A549 (cell line): Measurements from ENCODE around the gene MAPKAPK5. TPM values are rescaled to one million over a fixed set of nuclear protein-coding genes. Genes with fewer than 3 reads are reported as not detected.
A peak's percentile ranks its signal among the peaks of the same experiment; 100 is the strongest.

Source experiments
- ATAC-seq, 2 experiments: fragments of 200-7000 bp in 1 of 2; fragments of >200 bp in 1 of 2; cut with Nextera tagmentation in 1 of 2; cut with Tn5 transposase in 1 of 2; 3 replicates each; pipeline versions ENCODE4 v1.8.0 to v1.9.1; 2018 to 2020; ENCODE audit warnings: mild to moderate bottlenecking in 1 of 2, moderate library complexity in 1 of 2
- CTCF ChIA-PET: fragments of 300-600 bp; sonication (Branson Sonifier 250); formaldehyde crosslinking; extraction: SDS; loops from one replicate; lab custom pipeline; 2021; ENCODE audit warnings: antibody characterized with exemption, inconsistent platforms; lab: Yijun Ruan, JAX
- POLR2A ChIA-PET: fragments of 350-600 bp; formaldehyde crosslinking; extraction: SDS; loops from one replicate; lab custom pipeline; 2021; ENCODE audit warnings: antibody characterized with exemption, inconsistent platforms; lab: Yijun Ruan, JAX
- DNase-seq, 2 experiments: peaks; one replicate each; pipeline versions ENCODE4 v3.0.0 to v3.0.0-alpha.2; 2011 to 2016; ENCODE audit warnings: low read depth in 1 of 2, low spot score in 1 of 2
- FAIRE-seq: peaks from 2 replicates; lab custom pipeline; 2011; peaks lifted over from hg19 to GRCh38; lab: Jason Lieb, UNC
- H3K27ac ChIP-seq, 2 experiments: fragments of >200 bp; sonication (Bioruptor Twin); formaldehyde crosslinking; 3 replicates each; pipeline ENCODE4 v1.5.1; 2016 to 2017
- H3K4me1 ChIP-seq: fragments of >200 bp; sonication (Bioruptor Twin); formaldehyde crosslinking; 3 replicates; pipeline ENCODE4 v1.6.1; 2016
- H3K4me2 ChIP-seq: fragments of >200 bp; sonication (Bioruptor Twin); formaldehyde crosslinking; 3 replicates; pipeline ENCODE4 v1.6.1; 2016
- H3K4me3 ChIP-seq: fragments of >200 bp; sonication (Bioruptor Twin); formaldehyde crosslinking; 3 replicates; pipeline ENCODE4 v1.5.1; 2016
- H3K9me3 ChIP-seq: fragments of >200 bp; sonication (Bioruptor Twin); formaldehyde crosslinking; 3 replicates; pipeline ENCODE4 v1.6.1; 2016
- BCL3 ChIP-seq: fragments of >200 bp; sonication (Bioruptor Twin); formaldehyde crosslinking; IDR thresholded peaks from 3 replicates; pipeline ENCODE4 v1.6.1; 2016
- BHLHE40 ChIP-seq: IDR thresholded peaks from 2 replicates; pipeline ENCODE4 v1.6.1; 2012; ENCODE audit warnings: low read depth, low read length, inconsistent platforms
- CBX2 ChIP-seq: fragments of 200-600 bp; sonication (generic); IDR thresholded peaks from 2 replicates; pipeline ENCODE4 v1.6.1; 2016; ENCODE audit warnings: low read depth, mild to moderate bottlenecking, borderline replicate concordance
- CHD2 ChIP-seq: fragments of 150-350 bp; IDR thresholded peaks from 2 replicates; pipeline ENCODE4 v1.6.1; 2014; ENCODE audit warnings: low read length; ENCODE audit not compliant: partially characterized antibody
- CHD4 ChIP-seq: fragments of 200-600 bp; sonication (generic); IDR thresholded peaks from 2 replicates; pipeline ENCODE4 v1.6.1; 2016; ENCODE audit warnings: antibody characterized with exemption, mild to moderate bottlenecking, borderline replicate concordance
- FOSB ChIP-seq: fragments of 250-450 bp; sonication (Bioruptor Pico); IDR thresholded peaks from 2 replicates; pipeline ENCODE4 v1.5.0; 2020; ENCODE audit warnings: mild to moderate bottlenecking, moderate library complexity
- FOSL2 ChIP-seq, 2 experiments: fragments of 450-650 bp in 1 of 2; fragments of >200 bp in 1 of 2; sonication (Bioruptor Twin) in 1 of 2; formaldehyde crosslinking; IDR thresholded peaks; 2 replicates each; pipeline versions ENCODE4 v1.5.0 to v1.6.1; 2016 to 2020; ENCODE audit warnings: mild to moderate bottlenecking in 1 of 2, moderate library complexity in 1 of 2
- FOXS1 ChIP-seq: fragments of 250-450 bp; sonication (Bioruptor Pico); IDR thresholded peaks from 2 replicates; pipeline ENCODE4 v1.5.0; 2020; ENCODE audit warnings: mild to moderate bottlenecking, moderate library complexity
- GATA3 ChIP-seq: IDR thresholded peaks from 2 replicates; pipeline ENCODE4 v1.6.1; 2012; ENCODE audit warnings: borderline replicate concordance
- HEYL ChIP-seq: fragments of 250-450 bp; sonication (Bioruptor Pico); IDR thresholded peaks from 2 replicates; pipeline ENCODE4 v1.8.0; 2021; ENCODE audit warnings: mild to moderate bottlenecking, moderate library complexity
- HMGXB4 ChIP-seq: fragments of 250-450 bp; sonication (Bioruptor Pico); IDR thresholded peaks from 2 replicates; pipeline ENCODE4 v1.5.0; 2021; ENCODE audit warnings: mild to moderate bottlenecking, moderate library complexity, borderline replicate concordance
- HOXB5 ChIP-seq: fragments of 250-450 bp; sonication (Bioruptor Pico); IDR thresholded peaks from 2 replicates; pipeline ENCODE4 v1.5.0; 2020; ENCODE audit warnings: mild to moderate bottlenecking, moderate library complexity
- JUN ChIP-seq, 2 experiments: fragments of >200 bp; sonication (Bioruptor Twin); formaldehyde crosslinking; IDR thresholded peaks; 2 replicates in 1 of 2; 3 replicates in 1 of 2; pipeline ENCODE4 v1.6.1; 2016 to 2017
- KDM5A ChIP-seq: fragments of 200-600 bp; sonication (generic); IDR thresholded peaks from 2 replicates; pipeline ENCODE4 v1.6.1; 2016; ENCODE audit warnings: antibody characterized with exemption, mild to moderate bottlenecking
- MAX ChIP-seq: IDR thresholded peaks from 2 replicates; pipeline ENCODE4 v1.6.1; 2012
- MYC ChIP-seq: IDR thresholded peaks from 2 replicates; pipeline ENCODE4 v1.6.1; 2012; ENCODE audit warnings: mild to moderate bottlenecking, inconsistent platforms, low read length, improper control_type of control experiment, borderline replicate concordance
- NPAS2 ChIP-seq: fragments of 250-450 bp; sonication (Bioruptor Pico); IDR thresholded peaks from 2 replicates; pipeline ENCODE4 v1.8.0; 2022; ENCODE audit warnings: mild to moderate bottlenecking, moderate library complexity, borderline replicate concordance
- NR3C1 ChIP-seq: fragments of >200 bp; sonication (Bioruptor Twin); formaldehyde crosslinking; IDR thresholded peaks from 3 replicates; pipeline ENCODE4 v1.6.1; 2017
- PHF8 ChIP-seq: fragments of 200-600 bp; sonication (generic); IDR thresholded peaks from 2 replicates; pipeline ENCODE4 v1.6.1; 2016; ENCODE audit warnings: low read depth, mild to moderate bottlenecking, antibody characterized with exemption, moderate library complexity, borderline replicate concordance
- POLR2A ChIP-seq: IDR thresholded peaks from 2 replicates; pipeline ENCODE4 v1.6.1; 2012; ENCODE audit warnings: mild to moderate bottlenecking, low read length
- REST ChIP-seq: fragments of 200-600 bp; sonication (generic); IDR thresholded peaks from 2 replicates; pipeline ENCODE4 v1.6.1; 2016; ENCODE audit warnings: antibody characterized with exemption, mild to moderate bottlenecking, moderate library complexity
- RFX5 ChIP-seq: fragments of 450-650 bp; IDR thresholded peaks from 2 replicates; pipeline ENCODE4 v1.7.1; 2014; ENCODE audit warnings: antibody characterized with exemption, mild to moderate bottlenecking, moderate library complexity
- SMC3 ChIP-seq: fragments of >200 bp; sonication (Bioruptor Twin); formaldehyde crosslinking; IDR thresholded peaks from 3 replicates; pipeline ENCODE4 v1.6.1; 2018; ENCODE audit warnings: inconsistent platforms
- TP53 ChIP-seq: fragments of 250-450 bp; sonication (Bioruptor Pico); IDR thresholded peaks from 2 replicates; pipeline ENCODE4 v1.5.0; 2021; ENCODE audit warnings: mild to moderate bottlenecking, moderate library complexity
- ZC3H11A ChIP-seq: fragments of 450-650 bp; IDR thresholded peaks from 2 replicates; pipeline ENCODE4 v1.6.1; 2014; ENCODE audit warnings: antibody characterized with exemption, mild to moderate bottlenecking
- WGBS: methylation state at CpG from one replicate; pipeline ENCODE4 v1.1.6; 2017; ENCODE audit errors: missing lambda C conversion rate; 5-methylcytosine and 5-hydroxymethylcytosine counted together
- polyA minus RNA-seq: library from RNA; depleted of rRNA, polyadenylated mRNA; stranded (reverse); fragments of >200 nt; gene quantifications from 2 replicates; pipeline ENCODE4 v1.2.3, GENCODE V29; 2011; rRNA and poly(A)+ RNA removed
- polyA plus RNA-seq, 4 experiments: library from polyadenylated mRNA; depleted of rRNA in 3 of 4; stranded (reverse); fragments of >200 nt; fragmentation: RNase III in 1 of 4; extraction: RNeasy Plus Mini Kit Qiagen cat#74134 plus additional on column Dnase treatment in 1 of 4; gene quantifications; 2 replicates in 3 of 4; 3 replicates in 1 of 4; pipeline ENCODE4 v1.2.3, GENCODE V29; 2011 to 2017

The MAPKAPK5 gene
- polyA plus RNA-seq (2011; rRNA removed): 66.1 and 69.5 TPM in 2 replicates
- polyA plus RNA-seq (2012; cell fraction: cytosol; rRNA removed): 49.4 and 52.1 TPM in 2 replicates
- polyA plus RNA-seq (2012; cell fraction: nucleus; rRNA removed): 40.8 and 47.9 TPM in 2 replicates
- polyA plus RNA-seq (2017; fragmentation: RNase III; extraction: RNeasy Plus Mini Kit Qiagen cat#74134 plus additional on column Dnase treatment): 31.5 to 35.7 TPM (median 33.9 TPM) in 3 replicates
- 49.2 and 55.3 TPM in 2 replicates for polyA minus RNA-seq

- FAIRE-seq: peak; percentile 78
- ChIA-PET POLR2A (interaction anchor here (0.6 to 1.4 kb wide), 4 partner anchors 25 to 171 kb away, joined by 3 to 4 read pairs (median 4); partner anchors contain the start of genes ACAD10, BRAP, ERP29 and TMEM116), CTCF (interaction anchor here (0.9 to 2.3 kb wide), 4 partner anchors 12 to 1332 kb away, joined by 3 to 7 read pairs (median 4); no protein-coding TSS in a partner anchor)
- Histone ChIP-seq H3K9me3 (no peaks in the 10 kb centered on the region), H3K4me3 (peak within 1 kb of the TSS; percentile 71), H3K4me1 (peaks cover 24% of the 10 kb centered on the region; the same call in 2 of the 3 replicates), H3K27ac (peak within 1 kb of the TSS; percentile 95 to 96), H3K4me2 (peak within 1 kb of the TSS; percentile 97)
- WGBS: under 1% methylated on average over 35 of the region's 84 CpGs
- peak; percentile 97 to 98 for DNase-seq
- peak; percentile 91 to 92 for ATAC-seq
- TF ChIP-seq REST (peak; percentile 53; the same call in 1 of the 2 replicates), CHD2 (peak; percentile 72), FOXS1 (no peak), PHF8 (peak; percentile 65), HEYL (CRISPR knock-in tag) (no peak), MAX (peak; percentile 96), CBX2 (no peak), NR3C1 (no peak), BHLHE40 (peak; percentile 86), GATA3 (peak; percentile 49), RFX5 (peak; percentile 79; the same call in 1 of the 2 replicates), KDM5A (peak; percentile 65), HOXB5 (CRISPR knock-in tag) (no peak), TP53 (CRISPR knock-in tag) (no peak; the same call in 1 of the 2 replicates), CHD4 (no peak), MYC (peak; percentile 95), FOSL2 (IDR thresholded peaks at IDR 0.05) (no peak), FOSL2 (CRISPR knock-in tag; IDR thresholded peaks at IDR 0.05) (peak; percentile 85), ZC3H11A (no peak), BCL3 (peak; percentile 96), NPAS2 (CRISPR knock-in tag) (peak; percentile 25; the same call in 1 of the 2 replicates), FOSB (no peak), HMGXB4 (peak; percentile 30; the same call in 1 of the 2 replicates), POLR2A (peak; percentile 82), SMC3 (0 out of 3 replicates have a peak, but pooled peaks have one; percentile 5), JUN (IDR thresholded peaks at IDR 0.05) (peak; percentile 91 to 99)
These were observed at the start of gene MAPKAPK5 for GRCh38 chr12:111841750-111842555. TSS of gene MAPKAPK5 (plus strand) at chr12:111842228. CDS start at chr12:111842734, 506 bp downstream.
